ENCODE results near the gene MAG. TPM values are rescaled to one million over a fixed set of nuclear protein-coding genes. Genes with fewer than 3 reads are reported as not detected.
"Not testable (repeated sequence)": the region's sequence is repeated elsewhere in the genome, so short reads cannot be mapped to it uniquely, and the experiment has no call there.

MAG gene
- total RNA-seq, 1 experiment from 2014 or later = not detected

DNA sequence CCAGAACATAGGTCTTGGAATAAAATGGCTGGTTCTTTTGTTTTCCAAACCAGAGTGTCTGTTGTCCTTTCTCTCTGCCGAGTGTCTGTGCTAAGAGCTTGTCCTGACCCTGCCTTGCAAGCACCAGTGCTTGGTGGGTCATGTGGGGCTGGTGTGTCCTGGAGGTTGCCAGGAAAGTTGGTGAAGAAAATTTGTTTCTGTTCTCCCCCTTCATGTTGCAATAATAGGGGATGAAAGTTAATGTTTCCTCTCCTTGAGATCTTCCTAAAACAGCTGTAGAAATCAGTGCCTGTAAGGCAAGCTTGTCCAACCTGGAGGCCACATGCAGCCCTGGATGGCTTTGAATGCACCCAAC is 6.9 kb upstream of the MAG start:
- no peaks in the 10 kb centered on the region for H3K79me1 ChIP-seq (ENCODE audit: insufficient read depth, low read depth, low read length, poor library complexity, severe bottlenecking)
- peak overlapping the region; percentile 35 for H3K4me2 ChIP-seq (ENCODE audit: insufficient read depth, insufficient read length, low read length)
- H2AK5ac ChIP-seq (ENCODE audit: insufficient read length, low read length) = no peak overlapping the region
- peaks cover 6% of the 10 kb centered on the region for H3K23me2 ChIP-seq (ENCODE audit: insufficient read length, low read depth, low read length, poor library complexity, severe bottlenecking)
- no peaks in the 10 kb centered on the region for H4K20me1 ChIP-seq (ENCODE audit: control insufficient read depth, insufficient read depth, insufficient read length)
- H3K4me1 ChIP-seq (ENCODE audit: insufficient read depth, low read length) = no peaks in the 10 kb centered on the region; the same call in 1 of the 2 replicates
- H3K9ac ChIP-seq (ENCODE audit: extremely low read depth, insufficient read length, low read length) = no peak overlapping the region
- no peak overlapping the region for H3K56ac ChIP-seq (ENCODE audit: insufficient read length, low read depth, low read length)
- H3K27ac ChIP-seq (ENCODE audit: insufficient read length, low read depth, low read length) = no peak overlapping the region
- no peak overlapping the region for H3K23ac ChIP-seq (ENCODE audit: insufficient read length, low read depth, low read length)
- H3K14ac ChIP-seq (ENCODE audit: insufficient read depth, low read length) = 0 out of 2 replicates have a peak overlapping the region, but pooled peaks have one; percentile 63
- H3K4ac ChIP-seq (ENCODE audit: low read depth, low read length) = no peak overlapping the region
- H3K4me1 Mint-ChIP-seq = peaks cover 11 to 24% of the 10 kb centered on the region in 2 experiments
- H2AFZ ChIP-seq (ENCODE audit: low read length) = peak overlapping the region; percentile 59
- peak overlapping the region; percentile 82 for H4K8ac ChIP-seq (replicated peaks; ENCODE audit: insufficient read length, low read depth, low read length)
- H4K91ac ChIP-seq (ENCODE audit: insufficient read length, low read depth, low read length) = no peak overlapping the region
- no peak overlapping the region for H2BK120ac ChIP-seq (ENCODE audit: low read depth, low read length, poor library complexity, severe bottlenecking)
- H2BK15ac ChIP-seq (ENCODE audit: low read depth, low read length) = no peak overlapping the region
- no peaks in the 10 kb centered on the region for H3K9me3 ChIP-seq (ENCODE audit: control insufficient read depth, low read depth, low read length)
- H3K27ac Mint-ChIP-seq = no peak overlapping the region; a peak in 2 of 7 replicates
- no peak for DNase-seq
- H3K27me3 ChIP-seq (ENCODE audit: insufficient read depth, low read length) = no peaks in the 10 kb centered on the region
- TF ChIP-seq, protein P1, sequence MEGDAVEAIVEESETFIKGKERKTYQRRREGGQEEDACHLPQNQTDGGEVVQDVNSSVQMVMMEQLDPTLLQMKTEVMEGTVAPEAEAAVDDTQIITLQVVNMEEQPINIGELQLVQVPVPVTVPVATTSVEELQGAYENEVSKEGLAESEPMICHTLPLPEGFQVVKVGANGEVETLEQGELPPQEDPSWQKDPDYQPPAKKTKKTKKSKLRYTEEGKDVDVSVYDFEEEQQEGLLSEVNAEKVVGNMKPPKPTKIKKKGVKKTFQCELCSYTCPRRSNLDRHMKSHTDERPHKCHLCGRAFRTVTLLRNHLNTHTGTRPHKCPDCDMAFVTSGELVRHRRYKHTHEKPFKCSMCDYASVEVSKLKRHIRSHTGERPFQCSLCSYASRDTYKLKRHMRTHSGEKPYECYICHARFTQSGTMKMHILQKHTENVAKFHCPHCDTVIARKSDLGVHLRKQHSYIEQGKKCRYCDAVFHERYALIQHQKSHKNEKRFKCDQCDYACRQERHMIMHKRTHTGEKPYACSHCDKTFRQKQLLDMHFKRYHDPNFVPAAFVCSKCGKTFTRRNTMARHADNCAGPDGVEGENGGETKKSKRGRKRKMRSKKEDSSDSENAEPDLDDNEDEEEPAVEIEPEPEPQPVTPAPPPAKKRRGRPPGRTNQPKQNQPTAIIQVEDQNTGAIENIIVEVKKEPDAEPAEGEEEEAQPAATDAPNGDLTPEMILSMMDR (conservative IDR thresholded peaks at IDR 0.05) = no peak
- no peaks in the 10 kb centered on the region for H3K36me3 Mint-ChIP-seq (ENCODE audit: insufficient read depth in 1 of 3, low read depth in 3 of 3)
- H4K5ac ChIP-seq (ENCODE audit: insufficient read length, low read depth, low read length) = no peak overlapping the region
- no CpG with 5 or more reads among the region's 1 CpG for WGBS (ENCODE audit: extremely low coverage, insufficient read length, low lambda C conversion rate)
- no peak overlapping the region for H2BK20ac ChIP-seq (ENCODE audit: low read depth, low read length, poor library complexity, severe bottlenecking)
- H3K27me3 Mint-ChIP-seq (ENCODE audit: low read depth) = peaks cover 20% of the 10 kb centered on the region
- H2BK5ac ChIP-seq (ENCODE audit: insufficient read length, low read length) = no peak overlapping the region
- H2BK12ac ChIP-seq (ENCODE audit: insufficient read length, low read depth, low read length) = no peak overlapping the region
- H3K18ac ChIP-seq (ENCODE audit: insufficient read length, low read depth, low read length) = no peak overlapping the region
- no peak overlapping the region for H3K4me3 Mint-ChIP-seq
- no peak overlapping the region for H3T11ph ChIP-seq (ENCODE audit: low read length)
- no peaks in the 10 kb centered on the region for H3K79me2 ChIP-seq (ENCODE audit: insufficient read depth, low read length)
- H3K9me3 Mint-ChIP-seq = no peaks in the 10 kb centered on the region

DNA sequence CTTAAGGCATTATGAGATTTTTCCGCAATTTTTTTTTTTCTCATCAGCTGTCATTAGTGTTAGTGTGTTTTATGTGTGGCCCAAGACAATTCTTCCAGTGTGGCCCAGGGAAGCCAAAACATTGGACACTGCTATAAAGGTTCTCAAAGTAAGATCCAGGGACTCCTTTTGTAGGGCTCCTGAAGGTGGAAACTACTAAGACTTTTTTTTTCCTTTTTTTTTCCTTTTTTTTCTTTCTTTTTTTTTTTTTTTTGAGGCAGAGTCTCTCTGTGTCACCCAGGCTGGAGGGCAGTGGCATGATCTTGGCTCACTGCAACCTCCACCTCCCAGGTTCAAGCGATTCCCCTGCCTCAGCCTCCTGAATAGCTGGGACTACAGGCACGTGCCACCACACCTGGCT is 6.5 kb upstream of the MAG start:
- H2AK5ac ChIP-seq (ENCODE audit: insufficient read length, low read length); H3K4ac ChIP-seq (ENCODE audit: low read depth, low read length); H3K18ac ChIP-seq (ENCODE audit: insufficient read length, low read depth, low read length); H3K9ac ChIP-seq (ENCODE audit: extremely low read depth, insufficient read length, low read length); H3K79me2 ChIP-seq (ENCODE audit: insufficient read depth, low read length); H2AFZ ChIP-seq (ENCODE audit: low read length); H3K27ac Mint-ChIP-seq; H2BK20ac ChIP-seq (ENCODE audit: low read depth, low read length, poor library complexity, severe bottlenecking); H3K23ac ChIP-seq (ENCODE audit: insufficient read length, low read depth, low read length); H4K20me1 ChIP-seq (ENCODE audit: control insufficient read depth, insufficient read depth, insufficient read length); H3K4me3 Mint-ChIP-seq; H3K14ac ChIP-seq (ENCODE audit: insufficient read depth, low read length); H2BK12ac ChIP-seq (ENCODE audit: insufficient read length, low read depth, low read length); DNase-seq; H3T11ph ChIP-seq (ENCODE audit: low read length); H3K36me3 Mint-ChIP-seq (ENCODE audit: insufficient read depth in 1 of 3, low read depth in 3 of 3); H3K9me3 Mint-ChIP-seq; H2BK15ac ChIP-seq (ENCODE audit: low read depth, low read length); H3K56ac ChIP-seq (ENCODE audit: insufficient read length, low read depth, low read length); H2BK5ac ChIP-seq (ENCODE audit: insufficient read length, low read length); H3K9me3 ChIP-seq (ENCODE audit: control insufficient read depth, low read depth, low read length); H4K91ac ChIP-seq (ENCODE audit: insufficient read length, low read depth, low read length); H4K5ac ChIP-seq (ENCODE audit: insufficient read length, low read depth, low read length); H3K4me2 ChIP-seq (ENCODE audit: insufficient read depth, insufficient read length, low read length); H3K27me3 ChIP-seq (ENCODE audit: insufficient read depth, low read length); H3K27ac ChIP-seq (ENCODE audit: insufficient read length, low read depth, low read length); H3K79me1 ChIP-seq (ENCODE audit: insufficient read depth, low read depth, low read length, poor library complexity, severe bottlenecking); H3K23me2 ChIP-seq (ENCODE audit: insufficient read length, low read depth, low read length, poor library complexity, severe bottlenecking); H2BK120ac ChIP-seq (ENCODE audit: low read depth, low read length, poor library complexity, severe bottlenecking); H3K4me1 ChIP-seq (ENCODE audit: insufficient read depth, low read length); H4K8ac ChIP-seq (replicated peaks; ENCODE audit: insufficient read length, low read depth, low read length): not testable (repeated sequence)
- WGBS (ENCODE audit: extremely low coverage, insufficient read length, low lambda C conversion rate) = no CpG with 5 or more reads among the region's 3 CpGs
- Mint-ChIP-seq H3K4me1 (peaks cover 12 to 25% of the 10 kb centered on the region in 2 experiments), H3K27me3 (ENCODE audit: low read depth) (peaks cover 20% of the 10 kb centered on the region)

All from H9 (cell line).